NCI-H2227 (cell line): ENCODE measurements around the gene ZNRF2.

Experiments used
- DNase-seq: peaks from one replicate; lab custom pipeline; 2025; ENCODE audit not compliant: unreplicated experiment; lab: John Stamatoyannopoulos, UW

ZNRF2 gene

DNA sequence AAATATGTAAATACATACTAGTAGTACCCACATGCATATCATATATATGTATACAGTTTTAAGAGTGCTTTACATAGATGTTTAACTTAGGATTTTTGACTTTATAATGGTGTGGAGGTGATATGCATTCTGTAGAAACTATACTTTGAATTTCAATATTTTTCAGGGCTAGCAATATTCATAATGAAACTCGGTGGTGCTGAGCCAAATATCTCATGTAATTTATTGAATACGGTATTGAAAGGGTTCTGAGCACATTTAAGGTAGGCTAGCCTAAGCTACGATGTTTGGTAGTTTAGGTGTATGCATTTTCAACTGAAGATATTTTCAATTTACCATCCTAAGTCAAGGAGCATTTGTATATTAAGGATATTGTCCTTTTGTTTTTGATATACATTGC, 36.0 kb downstream of the ZNRF2 start:
- no peak for DNase-seq

DNA sequence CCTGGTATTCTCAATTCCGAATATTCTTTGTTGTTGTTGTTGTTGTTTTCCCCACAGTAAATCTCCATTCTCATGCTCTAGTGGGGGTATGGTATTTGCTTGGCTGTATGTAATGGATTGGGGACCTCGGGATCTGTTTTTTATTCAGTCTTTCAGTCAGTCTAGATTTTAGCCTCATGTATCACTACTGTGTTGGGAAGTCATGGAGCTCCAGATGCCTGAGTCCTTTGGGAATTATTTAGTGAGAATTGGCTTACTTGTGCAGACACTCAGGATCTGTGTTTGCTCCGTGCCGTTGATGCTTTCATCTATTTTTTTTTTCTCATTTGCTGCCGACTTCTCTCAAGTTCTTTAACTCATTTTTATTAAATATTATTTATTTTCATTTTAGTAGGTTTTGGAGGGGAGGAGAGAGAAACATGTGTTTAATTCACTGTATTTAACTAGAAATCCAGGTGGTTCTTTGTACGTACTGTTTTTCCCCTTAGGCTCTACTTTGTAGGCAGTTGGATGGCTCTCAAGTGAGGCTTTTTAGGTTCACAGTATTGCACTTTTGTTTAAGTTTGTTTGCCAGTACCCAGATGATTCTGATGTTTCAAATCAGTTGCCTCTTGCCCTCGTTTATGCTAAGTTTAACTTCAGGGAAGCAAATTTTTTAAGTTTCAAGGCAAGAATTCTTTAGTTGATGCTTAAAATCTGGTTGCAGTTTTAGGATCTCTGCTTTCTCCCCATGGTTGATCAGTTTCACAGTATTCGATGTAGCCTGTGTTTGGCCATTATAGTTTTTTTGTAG, 36.9 kb downstream of the ZNRF2 start:
- no peak for DNase-seq

GRCh38 chr7:30321882-30322192, 37.4 kb downstream of the ZNRF2 start:
- no peak for DNase-seq

- no peak for DNase-seq
These were observed 38.0 kb downstream of the ZNRF2 start for GRCh38 chr7:30322271-30323005.

DNA sequence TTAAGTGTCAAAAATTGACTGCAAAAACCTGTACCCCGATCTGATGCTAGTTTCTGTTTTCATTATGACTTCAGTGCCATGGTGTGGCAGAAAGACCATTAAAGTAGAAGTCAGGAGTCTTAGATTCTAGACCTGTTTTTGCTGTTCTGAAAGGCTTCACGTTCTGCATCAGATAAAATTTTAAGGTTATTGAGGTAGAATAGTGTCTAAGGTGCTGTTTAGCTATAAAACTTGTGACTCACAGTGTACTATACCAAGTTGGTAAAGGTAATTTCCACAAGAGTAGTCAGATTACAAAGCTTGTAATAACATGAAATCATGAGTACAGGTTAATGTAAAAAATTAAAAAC, 38.6 kb downstream of the ZNRF2 start:
- no peak for DNase-seq

DNA sequence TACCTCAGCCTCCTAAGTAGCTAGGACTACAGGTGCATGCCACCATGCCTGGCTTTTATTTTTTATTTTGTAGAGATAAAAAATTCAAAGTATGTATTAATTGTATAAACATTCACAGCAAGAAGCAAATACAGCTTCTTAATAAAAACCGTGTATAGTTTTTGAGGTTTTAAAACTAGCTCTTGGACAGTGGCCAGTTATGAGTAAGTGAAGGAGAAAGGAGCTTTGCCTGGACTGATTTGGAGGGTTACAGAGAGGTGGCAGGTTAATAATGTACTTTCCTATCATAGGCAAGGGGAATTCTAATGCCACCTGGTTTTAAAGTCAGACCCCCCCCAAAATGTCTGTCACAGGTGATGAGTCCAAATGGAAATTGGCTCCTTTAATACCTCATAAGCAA, 43.4 kb downstream of the ZNRF2 start:
- DNase-seq, result no peak

DNA sequence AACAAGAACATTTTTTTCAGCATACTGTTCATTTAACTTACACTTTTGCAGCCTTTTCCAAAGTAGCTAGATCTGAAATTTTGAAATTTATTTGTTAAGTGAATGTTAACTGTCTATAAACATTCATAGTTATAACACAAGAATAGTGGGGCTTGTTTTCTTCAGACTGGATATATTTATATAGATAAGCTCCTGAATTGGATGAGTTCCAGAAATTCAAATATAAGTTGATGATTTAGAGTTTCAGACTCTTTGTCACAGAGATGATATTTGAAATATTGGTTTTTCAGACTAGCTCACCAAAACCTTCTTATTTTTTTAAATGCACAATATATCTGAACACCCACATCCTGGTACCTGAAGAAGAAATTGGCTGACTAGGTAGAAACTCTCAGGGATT, 44.0 kb downstream of the ZNRF2 start:
- DNase-seq, result no peak

- DNase-seq, result no peak
These were observed 45.3 kb downstream of the ZNRF2 start for GRCh38 chr7:30329716-30330115.

- DNase-seq, result no peak
These were observed 46.0 kb downstream of the ZNRF2 start for GRCh38 chr7:30330134-30331111.

GRCh38 chr7:30331338-30331737, 46.9 kb downstream of the ZNRF2 start:
- DNase-seq, result no peak

- no peak for DNase-seq
These were observed 48.2 kb downstream of the ZNRF2 start for GRCh38 chr7:30332549-30332948.

- DNase-seq, result no peak
These were observed 51.5 kb downstream of the ZNRF2 start for GRCh38 chr7:30335763-30336487.

DNA sequence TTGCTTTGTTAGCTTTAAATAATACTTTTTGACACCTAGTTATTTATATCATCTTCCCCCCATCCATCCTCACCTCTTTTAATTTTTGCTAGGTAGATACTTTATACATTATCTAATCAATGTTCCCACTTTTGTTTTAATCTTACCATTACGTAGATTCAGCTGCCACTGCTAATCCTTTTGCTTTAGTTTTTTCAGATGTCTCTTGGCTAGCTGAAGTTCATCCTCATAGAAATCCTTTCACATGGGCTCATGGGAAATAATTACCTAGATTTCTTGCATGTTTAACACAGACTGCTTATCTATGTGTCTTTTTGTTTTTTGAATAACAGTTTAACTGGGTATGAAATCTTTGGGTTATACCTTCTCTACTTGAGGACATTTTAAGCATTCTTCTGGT, 60.1 kb downstream of the ZNRF2 start:
- DNase-seq, result no peak

GRCh38 chr7:30347226-30348082, 63.1 kb downstream of the ZNRF2 start:
- no peak for DNase-seq

GRCh38 chr7:30348083-30348560, 63.7 kb downstream of the ZNRF2 start:
- DNase-seq, result no peak

GRCh38 chr7:30349170-30349569, 64.8 kb downstream of the ZNRF2 start:
- no peak for DNase-seq

GRCh38 chr7:30349816-30350215, 65.4 kb downstream of the ZNRF2 start:
- no peak for DNase-seq

DNA sequence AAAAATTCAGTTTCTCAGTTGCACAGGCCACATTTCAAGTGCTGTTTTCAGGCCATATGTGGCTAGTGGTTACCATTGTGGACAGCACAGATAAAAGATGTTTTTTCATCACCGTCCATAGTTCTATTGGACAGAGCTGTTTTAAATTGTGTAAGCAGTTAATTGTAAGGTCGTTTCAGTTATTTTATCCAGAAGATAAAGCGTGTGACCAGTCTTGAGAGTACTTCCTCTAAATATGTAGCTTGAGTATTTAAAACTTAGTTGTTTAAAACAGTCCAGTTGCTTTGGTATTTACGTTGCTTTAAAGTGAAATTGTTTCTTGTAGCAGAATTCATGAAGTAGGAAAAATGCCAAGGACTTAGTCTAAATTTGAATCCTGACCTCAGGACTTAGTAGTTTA, 66.9 kb downstream of the ZNRF2 start:
- no peak for DNase-seq

DNA sequence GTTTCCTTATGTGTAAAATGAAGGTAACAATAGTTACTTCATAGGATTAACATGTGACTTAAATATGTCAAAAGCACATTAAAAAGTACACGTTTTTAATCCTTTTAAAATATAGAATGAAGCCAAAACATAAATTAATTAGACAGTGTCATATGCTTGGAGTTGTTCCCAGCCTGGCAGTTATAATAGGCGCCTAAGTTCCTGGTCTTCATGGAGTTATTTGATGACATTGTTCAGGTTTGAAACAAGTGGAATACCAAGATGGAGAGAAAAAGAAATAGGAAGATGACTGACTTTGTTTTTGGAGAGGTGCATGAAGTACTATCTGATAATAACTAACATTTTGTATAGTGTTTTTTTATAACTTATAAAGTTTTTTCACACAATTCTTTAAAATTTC, 67.3 kb downstream of the ZNRF2 start:
- no peak for DNase-seq

- no peak for DNase-seq
These were observed 67.8 kb downstream of the ZNRF2 start for GRCh38 chr7:30352169-30352568.
